Epithelial cell of esophagus (primary cell): ENCODE data around the gene CAMK4.
A peak's percentile ranks its signal among the peaks of the same experiment; 100 is the strongest.

Experiments used
- DNase-seq: peaks from one replicate; pipeline ENCODE4 v3.0.0; 2010; ENCODE audit warnings: low read depth
- H3K4me3 ChIP-seq: 2 replicates; pipeline ENCODE4 v1.5.1; 2011; ENCODE audit warnings: mild to moderate bottlenecking, low read length, control low read depth
- TF ChIP-seq, protein P1 (sequence below): IDR thresholded peaks from 2 replicates; pipeline ENCODE4 v1.5.1; 2011; ENCODE audit warnings: low read depth, mild to moderate bottlenecking, low read length, control low read depth, inconsistent platforms; ENCODE audit not compliant: insufficient read depth; ENCODE audit errors: missing control alignments

Gene CAMK4

DNA sequence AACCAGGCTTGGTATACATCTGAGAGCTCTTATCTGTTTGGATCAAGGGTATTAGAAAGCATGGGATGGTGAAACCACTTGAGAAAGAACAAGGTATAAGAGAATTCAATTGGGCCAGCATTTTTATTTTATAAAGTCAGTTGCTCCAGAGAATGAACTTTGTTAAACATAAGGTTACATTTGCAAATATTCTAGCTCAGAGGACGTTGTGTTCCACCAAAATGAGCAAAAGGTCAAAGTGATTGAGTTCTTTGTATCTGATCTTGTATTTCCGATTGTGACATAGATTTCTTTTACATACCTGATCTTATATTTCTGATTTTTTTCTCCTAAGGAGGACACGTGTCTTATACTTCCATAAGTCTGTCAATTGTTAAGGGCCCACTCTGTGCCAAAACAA, 296.7 kb downstream of the CAMK4 start:
- no peak overlapping the region for H3K4me3 ChIP-seq
- no peak for DNase-seq
- TF ChIP-seq, protein P1, sequence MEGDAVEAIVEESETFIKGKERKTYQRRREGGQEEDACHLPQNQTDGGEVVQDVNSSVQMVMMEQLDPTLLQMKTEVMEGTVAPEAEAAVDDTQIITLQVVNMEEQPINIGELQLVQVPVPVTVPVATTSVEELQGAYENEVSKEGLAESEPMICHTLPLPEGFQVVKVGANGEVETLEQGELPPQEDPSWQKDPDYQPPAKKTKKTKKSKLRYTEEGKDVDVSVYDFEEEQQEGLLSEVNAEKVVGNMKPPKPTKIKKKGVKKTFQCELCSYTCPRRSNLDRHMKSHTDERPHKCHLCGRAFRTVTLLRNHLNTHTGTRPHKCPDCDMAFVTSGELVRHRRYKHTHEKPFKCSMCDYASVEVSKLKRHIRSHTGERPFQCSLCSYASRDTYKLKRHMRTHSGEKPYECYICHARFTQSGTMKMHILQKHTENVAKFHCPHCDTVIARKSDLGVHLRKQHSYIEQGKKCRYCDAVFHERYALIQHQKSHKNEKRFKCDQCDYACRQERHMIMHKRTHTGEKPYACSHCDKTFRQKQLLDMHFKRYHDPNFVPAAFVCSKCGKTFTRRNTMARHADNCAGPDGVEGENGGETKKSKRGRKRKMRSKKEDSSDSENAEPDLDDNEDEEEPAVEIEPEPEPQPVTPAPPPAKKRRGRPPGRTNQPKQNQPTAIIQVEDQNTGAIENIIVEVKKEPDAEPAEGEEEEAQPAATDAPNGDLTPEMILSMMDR = no peak

DNA sequence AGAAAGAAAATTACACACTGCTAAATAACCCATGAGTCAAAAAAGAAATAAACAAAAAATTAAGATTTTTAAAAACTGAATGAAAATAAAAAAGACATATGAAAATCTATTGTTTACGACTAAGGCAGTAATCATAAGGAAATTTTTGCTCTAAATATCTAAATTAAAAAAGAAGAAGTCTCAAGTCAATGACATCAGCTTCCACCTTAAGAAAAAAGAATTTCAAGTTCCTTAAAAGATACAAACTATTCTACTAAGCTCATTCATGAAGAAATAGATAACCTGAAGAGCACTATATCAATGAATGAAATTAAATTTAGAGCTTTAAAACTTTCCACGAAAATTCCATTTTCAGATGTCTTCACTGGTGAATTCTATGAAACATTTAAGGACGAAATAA, 303.9 kb downstream of the CAMK4 start:
- TF ChIP-seq, protein P1 = no peak
- no peak overlapping the region for H3K4me3 ChIP-seq
- no peak for DNase-seq

DNA sequence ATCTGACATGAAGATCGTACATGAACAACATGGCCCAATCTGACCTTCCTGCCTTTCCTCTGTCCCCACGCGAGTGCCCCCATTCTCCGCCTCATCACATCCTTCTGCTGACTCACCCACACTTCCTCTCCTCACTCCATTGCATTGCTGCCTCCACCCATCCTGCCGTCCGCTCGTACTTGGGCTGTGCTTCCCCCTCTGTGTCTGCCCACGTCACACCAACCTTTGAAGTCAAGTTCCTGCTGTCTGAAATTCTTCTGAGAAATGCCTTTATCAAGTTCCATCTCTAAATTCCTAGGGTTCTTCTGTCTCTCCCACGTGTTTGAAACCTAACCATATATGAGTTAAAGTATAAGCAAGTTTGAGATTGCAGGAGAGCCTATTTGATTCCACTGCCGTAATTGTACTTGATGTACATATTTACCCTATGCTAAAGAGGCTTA, 306.1 kb downstream of the CAMK4 start:
- H3K4me3 ChIP-seq = no peak overlapping the region
- DNase-seq = peak; percentile 46
- TF ChIP-seq, protein P1 = no peak

DNA sequence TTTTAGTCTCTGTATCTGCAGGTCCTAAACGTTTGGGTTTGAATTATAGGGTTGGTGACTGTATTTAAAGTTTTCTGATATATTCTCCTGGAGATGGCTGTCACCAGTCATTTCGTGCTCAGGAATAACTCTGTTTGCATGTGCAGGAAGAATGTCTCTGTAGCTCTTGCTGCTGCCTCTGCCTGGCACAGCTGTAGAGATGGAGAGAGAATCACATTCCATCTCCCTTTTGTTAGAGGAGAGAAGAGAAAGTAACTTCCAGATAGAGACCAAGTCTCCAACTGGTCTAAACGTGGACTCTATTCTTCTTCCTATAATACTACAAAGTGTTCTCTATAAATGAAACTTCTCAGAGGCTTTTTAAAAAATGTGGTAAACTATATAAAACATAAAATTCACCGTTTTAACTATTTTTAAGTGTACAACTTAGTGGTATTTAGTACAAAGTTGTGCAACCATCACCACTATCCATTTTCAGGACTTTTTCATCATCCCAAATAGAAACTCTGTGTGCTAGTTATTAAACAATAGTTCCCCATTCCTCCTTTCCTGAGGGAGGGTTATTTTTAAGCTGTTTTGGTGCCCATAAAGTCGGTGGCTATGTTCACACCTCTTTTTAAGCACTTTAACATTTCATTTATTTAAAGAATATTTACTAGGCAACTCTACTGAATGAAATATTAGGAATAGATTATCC, 308.9 kb downstream of the CAMK4 start:
- TF ChIP-seq, protein P1 = no peak
- H3K4me3 ChIP-seq = no peak overlapping the region
- DNase-seq = no peak

DNA sequence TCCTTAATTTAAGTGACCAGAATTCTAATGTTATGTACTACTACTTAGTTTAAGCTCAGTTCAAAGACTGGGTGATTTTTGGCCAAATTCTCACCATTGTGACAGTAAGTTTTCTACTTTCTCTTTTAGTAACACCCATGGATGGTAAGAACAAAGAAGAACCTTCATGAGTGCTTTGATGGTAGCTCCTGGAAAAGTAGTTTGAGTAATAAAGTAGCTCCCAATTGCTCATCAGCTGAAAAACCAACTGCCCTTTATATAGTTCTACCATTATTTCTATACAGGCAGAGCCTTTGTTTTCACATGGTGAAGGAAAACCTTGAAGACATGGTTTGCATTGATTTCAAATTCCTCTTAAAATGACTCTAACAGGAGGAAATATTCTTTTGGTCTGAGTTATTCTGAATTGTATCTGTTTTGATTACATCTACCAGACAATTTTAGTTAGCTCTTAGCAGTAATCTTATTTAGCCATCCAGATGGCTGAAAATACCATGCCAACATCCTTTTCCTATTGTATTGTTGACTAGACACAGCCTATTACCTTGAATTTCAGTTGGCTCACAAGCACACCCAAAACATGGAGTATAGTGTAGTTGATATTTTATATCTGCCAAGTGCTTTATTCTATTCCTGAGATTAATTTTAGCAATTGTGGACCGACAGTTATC, 311.8 kb downstream of the CAMK4 start:
- TF ChIP-seq, protein P1 = no peak
- no peak for DNase-seq
- H3K4me3 ChIP-seq = no peak overlapping the region

DNA sequence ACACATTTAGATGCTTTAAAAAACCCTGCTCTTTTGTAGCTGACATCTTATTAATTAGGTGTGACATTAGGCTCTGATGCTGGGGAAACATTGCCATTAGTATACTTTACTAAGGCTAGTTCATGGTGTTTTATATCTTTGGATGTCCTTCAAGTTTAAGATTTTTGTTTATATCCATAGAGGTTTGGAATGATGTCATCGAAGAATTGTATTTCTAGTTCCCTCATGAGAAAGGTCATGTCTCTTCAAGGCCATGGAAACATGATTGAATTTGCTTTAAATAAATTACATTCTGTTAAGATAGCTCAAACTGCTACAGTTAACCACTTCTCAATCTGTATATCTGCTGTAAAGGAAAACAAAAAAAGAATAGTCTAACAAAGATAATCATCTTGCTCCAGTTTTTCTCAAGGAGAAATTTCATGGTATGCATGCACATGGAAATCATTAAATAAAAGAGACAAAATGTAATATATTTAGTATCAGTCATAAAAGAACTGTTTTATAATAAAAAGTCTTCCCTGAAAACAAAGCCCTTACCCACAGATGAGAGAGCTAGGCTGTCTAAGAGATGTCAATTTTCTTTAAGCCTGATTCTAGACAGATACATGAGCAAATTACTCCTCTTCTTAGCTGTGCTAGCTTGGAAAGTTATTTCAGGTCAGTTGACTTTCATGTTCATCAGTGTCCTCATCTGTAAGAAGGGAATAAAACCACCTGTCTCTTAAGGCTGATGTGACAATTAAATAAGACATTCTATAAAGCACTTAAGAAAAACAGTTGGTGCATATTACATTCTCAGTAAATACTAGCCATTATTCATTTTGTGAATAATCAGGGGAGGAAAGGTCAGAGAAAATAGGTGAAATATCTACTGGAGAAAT, 313.2 kb downstream of the CAMK4 start:
- TF ChIP-seq, protein P1 = no peak

More for the DNA sequence above, 313.2 kb downstream of the CAMK4 start:
- DNase-seq = no peak
- no peak overlapping the region for H3K4me3 ChIP-seq
